WTC11 (cell line): Measurements from ENCODE around the gene RILPL1. TPM values are rescaled to one million over a fixed set of nuclear protein-coding genes. Genes with fewer than 3 reads are reported as not detected.
A peak's percentile ranks its signal among the peaks of the same experiment; 100 is the strongest.

Experiments
- ATAC-seq: fragments of 200-7000 bp; cut with Tn5 transposase; 2 replicates; pipeline ENCODE4 v1.10.0; 2021; ENCODE audit warnings: mild to moderate bottlenecking, moderate library complexity
- CTCF ChIA-PET: fragments of 300-600 bp; sonication (Branson Sonifier 250); formaldehyde crosslinking; loops from one replicate; lab custom pipeline; 2021; ENCODE audit warnings: antibody characterized with exemption; lab: Charles Lee
- POLR2A ChIA-PET: fragments of 350-600 bp; sonication (Branson Sonifier 250); formaldehyde crosslinking; loops from one replicate; lab custom pipeline; 2021; ENCODE audit warnings: antibody characterized with exemption; lab: Charles Lee
- DNase-seq: peaks from one replicate; pipeline ENCODE4 v3.0.0; 2021; ENCODE audit warnings: low spot score
- H3K27ac Mint-ChIP-seq: 2 replicates; pipeline ENCODE4 v1.8.0; 2021; ENCODE audit warnings: mixed read lengths
- H3K27me3 Mint-ChIP-seq: 2 replicates; pipeline ENCODE4 v1.8.0; 2021; ENCODE audit warnings: low read depth, mild to moderate bottlenecking, moderate library complexity, mixed read lengths
- H3K36me3 Mint-ChIP-seq: 2 replicates; pipeline ENCODE4 v1.8.0; 2021; ENCODE audit warnings: mixed read lengths
- H3K4me1 Mint-ChIP-seq: 2 replicates; pipeline ENCODE4 v1.8.0; 2022; ENCODE audit warnings: mixed read lengths
- H3K4me3 Mint-ChIP-seq: 2 replicates; pipeline ENCODE4 v1.8.0; 2021; ENCODE audit warnings: mild to moderate bottlenecking, moderate library complexity, mixed read lengths
- H3K9me3 Mint-ChIP-seq: 2 replicates; pipeline ENCODE4 v1.8.0; 2021; ENCODE audit warnings: mixed read lengths
- CREB1 ChIP-seq: sonication (generic); formaldehyde crosslinking; IDR thresholded peaks from 2 replicates; pipeline ENCODE4 v1.8.0; 2023; ENCODE audit warnings: mild to moderate bottlenecking, missing genetic modification reagents
- ESRRA ChIP-seq: sonication (generic); formaldehyde crosslinking; IDR thresholded peaks from 2 replicates; pipeline ENCODE4 v1.8.1; 2022; ENCODE audit warnings: mild to moderate bottlenecking, missing genetic modification reagents, borderline replicate concordance
- GABPB1 ChIP-seq: sonication (generic); formaldehyde crosslinking; IDR thresholded peaks from 2 replicates; pipeline ENCODE4 v1.8.1; 2023; ENCODE audit warnings: mild to moderate bottlenecking, missing genetic modification reagents
- IRF2 ChIP-seq: sonication (generic); formaldehyde crosslinking; IDR thresholded peaks from 2 replicates; pipeline ENCODE4 v1.8.0; 2022; ENCODE audit warnings: low read depth, missing genetic modification reagents, borderline replicate concordance
- KAT7 ChIP-seq: sonication (generic); formaldehyde crosslinking; IDR thresholded peaks from 2 replicates; pipeline ENCODE4 v1.8.1; 2023; ENCODE audit warnings: missing genetic modification reagents, mild to moderate bottlenecking, borderline replicate concordance
- MXD4 ChIP-seq: fragments of 250-450 bp; sonication (Bioruptor Pico); IDR thresholded peaks from 2 replicates; pipeline ENCODE4 v1.8.0; 2021; ENCODE audit warnings: mild to moderate bottlenecking, moderate library complexity, borderline replicate concordance
- NFE2L1 ChIP-seq: sonication (generic); formaldehyde crosslinking; IDR thresholded peaks from 2 replicates; pipeline ENCODE4 v1.8.1; 2023; ENCODE audit warnings: missing genetic modification reagents
- NR1H2 ChIP-seq: sonication (generic); formaldehyde crosslinking; IDR thresholded peaks from 2 replicates; pipeline ENCODE4 v1.9.0; 2021; ENCODE audit warnings: mild to moderate bottlenecking, moderate library complexity, missing genetic modification reagents
- NR2C2 ChIP-seq: sonication (generic); formaldehyde crosslinking; IDR thresholded peaks from 2 replicates; pipeline ENCODE4 v1.8.0; 2022; ENCODE audit warnings: mild to moderate bottlenecking, missing genetic modification reagents
- OVOL2 ChIP-seq: fragments of 250-450 bp; sonication (Bioruptor Pico); IDR thresholded peaks from 2 replicates; pipeline ENCODE4 v1.9.0; 2021; ENCODE audit warnings: mild to moderate bottlenecking, borderline replicate concordance
- PRRX2 ChIP-seq: fragments of 250-450 bp; sonication (Bioruptor Pico); IDR thresholded peaks from 2 replicates; pipeline ENCODE4 v1.8.0; 2021; ENCODE audit warnings: mild to moderate bottlenecking
- RORB ChIP-seq: fragments of 250-450 bp; sonication (Bioruptor Pico); IDR thresholded peaks from 2 replicates; pipeline ENCODE4 v1.9.0; 2021; ENCODE audit warnings: mild to moderate bottlenecking
- SP1 ChIP-seq: sonication (generic); formaldehyde crosslinking; conservative IDR thresholded peaks from 2 replicates; pipeline ENCODE4 v1.8.1; 2022; ENCODE audit warnings: missing genetic modification reagents
- ZBTB21 ChIP-seq: sonication (generic); formaldehyde crosslinking; IDR thresholded peaks from 2 replicates; pipeline ENCODE4 v1.8.1; 2023; ENCODE audit warnings: mild to moderate bottlenecking, missing genetic modification reagents, borderline replicate concordance
- ZNF121 ChIP-seq: sonication (generic); formaldehyde crosslinking; IDR thresholded peaks from 2 replicates; pipeline ENCODE4 v1.8.0; 2023; ENCODE audit warnings: missing genetic modification reagents
- ZNF138 ChIP-seq: sonication (generic); formaldehyde crosslinking; conservative IDR thresholded peaks from 2 replicates; pipeline ENCODE4 v1.8.1; 2022; ENCODE audit warnings: mild to moderate bottlenecking, moderate library complexity, missing genetic modification reagents
- total RNA-seq: library from RNA; stranded (reverse); gene quantifications from 3 replicates; pipeline ENCODE4 v1.2.3, GENCODE V29; 2021
- TF ChIP-seq, protein P1 (sequence below): sonication (generic); formaldehyde crosslinking; IDR thresholded peaks from 2 replicates; pipeline ENCODE4 v1.8.1; 2023; ENCODE audit warnings: mild to moderate bottlenecking, missing genetic modification reagents
- TF ChIP-seq, protein P2 (sequence below): fragments of 200-600 bp; IDR thresholded peaks from 2 replicates; pipeline ENCODE4 v1.8.0; 2022; ENCODE audit warnings: antibody characterized with exemption
- TF ChIP-seq, protein P3 (sequence below): sonication (generic); formaldehyde crosslinking; IDR thresholded peaks from 2 replicates; pipeline ENCODE4 v1.8.1; 2023; ENCODE audit warnings: mild to moderate bottlenecking, missing genetic modification reagents, borderline replicate concordance
- TF ChIP-seq, protein P4 (sequence below): fragments of 250-450 bp; sonication (Bioruptor Pico); conservative IDR thresholded peaks from 2 replicates; pipeline ENCODE4 v1.9.0; 2021; ENCODE audit warnings: mild to moderate bottlenecking
- TF ChIP-seq, protein P5 (sequence below): sonication (generic); formaldehyde crosslinking; IDR thresholded peaks from 2 replicates; pipeline ENCODE4 v1.8.1; 2022; ENCODE audit warnings: mild to moderate bottlenecking, moderate library complexity, missing genetic modification reagents

The RILPL1 gene
- total RNA-seq, 1 experiment from 2014 or later: 8.2 TPM

DNA sequence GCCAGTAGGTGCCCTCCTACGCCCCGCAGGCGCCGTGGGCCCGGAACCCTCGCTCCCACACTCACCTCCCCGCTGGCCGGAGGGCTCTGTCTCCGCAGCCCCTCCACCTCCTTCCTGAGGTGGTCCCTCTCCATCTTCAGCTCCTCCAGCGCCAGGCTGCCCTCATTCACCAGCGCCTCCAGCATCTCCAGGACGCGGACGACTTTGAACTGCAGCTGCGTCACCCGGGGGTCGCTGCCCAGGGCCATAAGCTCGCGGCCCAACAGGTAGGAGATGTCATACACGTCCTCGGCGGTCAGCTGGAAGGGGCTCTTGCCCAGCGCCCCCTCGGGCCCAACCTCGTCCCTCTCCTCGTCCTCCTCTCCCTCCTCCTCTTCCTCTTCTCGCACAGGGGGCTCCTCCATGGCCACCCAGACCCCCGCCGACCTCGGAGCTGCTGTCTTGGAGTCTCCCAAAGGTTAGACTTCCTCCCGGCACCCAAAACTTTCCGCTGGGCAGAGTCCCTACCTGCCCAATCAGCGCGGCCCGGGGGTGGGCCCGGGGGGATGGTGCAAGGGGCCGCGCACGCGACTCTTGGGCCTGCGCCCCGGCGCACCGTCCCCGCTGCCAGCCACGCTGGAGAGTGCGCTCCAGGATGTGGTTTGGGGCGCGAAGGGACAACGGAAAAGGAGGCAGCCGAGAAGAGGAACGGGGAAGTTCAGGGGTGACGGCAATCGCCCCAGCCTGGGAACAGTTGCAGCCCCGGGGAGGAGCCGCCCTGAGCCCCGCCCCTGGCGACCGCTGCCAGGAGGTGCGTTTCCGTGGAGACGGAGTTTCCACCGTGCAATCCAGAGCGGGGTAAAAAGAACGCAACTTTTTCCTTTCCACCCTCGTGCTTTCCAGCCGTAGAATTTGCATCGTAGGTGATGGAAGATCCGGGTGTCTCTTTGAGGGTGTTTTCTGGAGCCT, 97.2 kb downstream of the RILPL1 start, which contains the start of gene RILPL2 (continued):
- TF ChIP-seq, protein P1, sequence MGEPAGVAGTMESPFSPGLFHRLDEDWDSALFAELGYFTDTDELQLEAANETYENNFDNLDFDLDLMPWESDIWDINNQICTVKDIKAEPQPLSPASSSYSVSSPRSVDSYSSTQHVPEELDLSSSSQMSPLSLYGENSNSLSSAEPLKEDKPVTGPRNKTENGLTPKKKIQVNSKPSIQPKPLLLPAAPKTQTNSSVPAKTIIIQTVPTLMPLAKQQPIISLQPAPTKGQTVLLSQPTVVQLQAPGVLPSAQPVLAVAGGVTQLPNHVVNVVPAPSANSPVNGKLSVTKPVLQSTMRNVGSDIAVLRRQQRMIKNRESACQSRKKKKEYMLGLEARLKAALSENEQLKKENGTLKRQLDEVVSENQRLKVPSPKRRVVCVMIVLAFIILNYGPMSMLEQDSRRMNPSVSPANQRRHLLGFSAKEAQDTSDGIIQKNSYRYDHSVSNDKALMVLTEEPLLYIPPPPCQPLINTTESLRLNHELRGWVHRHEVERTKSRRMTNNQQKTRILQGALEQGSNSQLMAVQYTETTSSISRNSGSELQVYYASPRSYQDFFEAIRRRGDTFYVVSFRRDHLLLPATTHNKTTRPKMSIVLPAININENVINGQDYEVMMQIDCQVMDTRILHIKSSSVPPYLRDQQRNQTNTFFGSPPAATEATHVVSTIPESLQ: no peak
- 0 out of 2 replicates have a peak, but pooled peaks have one; percentile 3 for TF ChIP-seq GABPB1 (CRISPR knock-in tag)
- no peak for TF ChIP-seq CREB1 (CRISPR knock-in tag)
- TF ChIP-seq, all 79 proteins: peak for 9

DNA sequence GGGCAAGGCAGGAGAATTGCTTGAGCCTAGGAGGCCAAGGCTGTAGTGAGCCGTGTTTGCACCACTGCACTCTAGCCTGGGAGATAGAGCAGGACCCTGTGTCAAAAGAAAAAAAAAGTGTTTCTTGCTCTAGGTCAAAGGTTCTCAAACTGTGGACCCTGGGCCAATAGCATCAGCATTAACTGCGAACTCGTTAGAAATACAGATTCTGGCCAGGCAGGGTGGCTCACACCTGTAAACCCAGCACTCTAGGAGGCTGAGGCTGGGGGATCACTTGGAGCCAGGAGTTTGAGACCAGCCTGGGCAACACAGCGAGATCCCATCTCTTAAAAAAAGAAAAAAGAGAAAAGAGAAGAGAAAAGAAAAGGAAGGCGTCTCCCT, 97.9 kb downstream of the RILPL1 start:
- TF ChIP-seq KAT7 (CRISPR knock-in tag) (no peak), RORB (no peak), ZBTB21 (CRISPR knock-in tag) (no peak), ZNF121 (CRISPR knock-in tag) (peak; percentile 57; the same call in 1 of the 2 replicates), PRRX2 (CRISPR knock-in tag) (no peak), ZNF138 (CRISPR knock-in tag) (no peak)
- no peaks in the 10 kb centered on the region for H3K4me1 Mint-ChIP-seq
- H3K4me3 Mint-ChIP-seq: peak overlapping the region; percentile 94
- no peak for DNase-seq
- ATAC-seq: no peak
- no peak overlapping the region for H3K27ac Mint-ChIP-seq
- POLR2A ChIA-PET: interaction anchor here (0.5 kb wide), 1 partner anchor 12 kb away, joined by 3 read pairs; no protein-coding TSS in a partner anchor
- H3K9me3 Mint-ChIP-seq: no peaks in the 10 kb centered on the region
- CTCF ChIA-PET: interaction anchor here (0.6 to 1.3 kb wide), 3 partner anchors 11 to 1151 kb away, joined by 3 read pairs; partner anchors contain the start of gene KMT5A
- H3K27me3 Mint-ChIP-seq: peaks cover 39% of the 10 kb centered on the region
- H3K36me3 Mint-ChIP-seq: no peaks in the 10 kb centered on the region

DNA sequence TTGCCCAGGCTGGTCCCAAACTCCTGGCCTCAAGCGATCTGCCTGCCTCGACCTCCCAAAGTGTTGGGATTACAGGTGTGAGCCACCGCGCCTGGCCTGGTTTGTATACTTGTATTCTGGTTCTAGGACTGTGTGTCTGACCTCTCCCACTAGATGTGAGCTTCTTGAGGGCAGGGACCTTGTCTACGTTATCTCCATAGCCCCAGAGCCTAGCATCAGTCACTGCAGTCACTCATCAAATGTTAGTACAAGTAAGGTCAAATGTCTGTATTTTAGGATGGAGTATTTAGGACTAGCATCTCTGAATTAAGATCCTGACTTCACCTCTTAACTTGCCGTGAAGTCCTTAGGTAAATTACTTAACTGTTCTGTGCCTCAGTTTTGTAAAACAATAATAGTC, 99.9 kb downstream of the RILPL1 start:
- Mint-ChIP-seq H3K4me3 (no peak overlapping the region), H3K27me3 (peaks cover 39% of the 10 kb centered on the region), H3K27ac (no peak overlapping the region), H3K36me3 (no peaks in the 10 kb centered on the region), H3K4me1 (no peaks in the 10 kb centered on the region), H3K9me3 (no peaks in the 10 kb centered on the region)
- POLR2A ChIA-PET: interaction anchor here (0.6 kb wide), 1 partner anchor 1893 kb away, joined by 7 read pairs; no protein-coding TSS in a partner anchor
- ATAC-seq (no peak), DNase-seq (no peak)
- CTCF ChIA-PET: no interaction called here
- TF ChIP-seq, protein P2, sequence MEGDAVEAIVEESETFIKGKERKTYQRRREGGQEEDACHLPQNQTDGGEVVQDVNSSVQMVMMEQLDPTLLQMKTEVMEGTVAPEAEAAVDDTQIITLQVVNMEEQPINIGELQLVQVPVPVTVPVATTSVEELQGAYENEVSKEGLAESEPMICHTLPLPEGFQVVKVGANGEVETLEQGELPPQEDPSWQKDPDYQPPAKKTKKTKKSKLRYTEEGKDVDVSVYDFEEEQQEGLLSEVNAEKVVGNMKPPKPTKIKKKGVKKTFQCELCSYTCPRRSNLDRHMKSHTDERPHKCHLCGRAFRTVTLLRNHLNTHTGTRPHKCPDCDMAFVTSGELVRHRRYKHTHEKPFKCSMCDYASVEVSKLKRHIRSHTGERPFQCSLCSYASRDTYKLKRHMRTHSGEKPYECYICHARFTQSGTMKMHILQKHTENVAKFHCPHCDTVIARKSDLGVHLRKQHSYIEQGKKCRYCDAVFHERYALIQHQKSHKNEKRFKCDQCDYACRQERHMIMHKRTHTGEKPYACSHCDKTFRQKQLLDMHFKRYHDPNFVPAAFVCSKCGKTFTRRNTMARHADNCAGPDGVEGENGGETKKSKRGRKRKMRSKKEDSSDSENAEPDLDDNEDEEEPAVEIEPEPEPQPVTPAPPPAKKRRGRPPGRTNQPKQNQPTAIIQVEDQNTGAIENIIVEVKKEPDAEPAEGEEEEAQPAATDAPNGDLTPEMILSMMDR: no peak
- TF ChIP-seq, protein P3, sequence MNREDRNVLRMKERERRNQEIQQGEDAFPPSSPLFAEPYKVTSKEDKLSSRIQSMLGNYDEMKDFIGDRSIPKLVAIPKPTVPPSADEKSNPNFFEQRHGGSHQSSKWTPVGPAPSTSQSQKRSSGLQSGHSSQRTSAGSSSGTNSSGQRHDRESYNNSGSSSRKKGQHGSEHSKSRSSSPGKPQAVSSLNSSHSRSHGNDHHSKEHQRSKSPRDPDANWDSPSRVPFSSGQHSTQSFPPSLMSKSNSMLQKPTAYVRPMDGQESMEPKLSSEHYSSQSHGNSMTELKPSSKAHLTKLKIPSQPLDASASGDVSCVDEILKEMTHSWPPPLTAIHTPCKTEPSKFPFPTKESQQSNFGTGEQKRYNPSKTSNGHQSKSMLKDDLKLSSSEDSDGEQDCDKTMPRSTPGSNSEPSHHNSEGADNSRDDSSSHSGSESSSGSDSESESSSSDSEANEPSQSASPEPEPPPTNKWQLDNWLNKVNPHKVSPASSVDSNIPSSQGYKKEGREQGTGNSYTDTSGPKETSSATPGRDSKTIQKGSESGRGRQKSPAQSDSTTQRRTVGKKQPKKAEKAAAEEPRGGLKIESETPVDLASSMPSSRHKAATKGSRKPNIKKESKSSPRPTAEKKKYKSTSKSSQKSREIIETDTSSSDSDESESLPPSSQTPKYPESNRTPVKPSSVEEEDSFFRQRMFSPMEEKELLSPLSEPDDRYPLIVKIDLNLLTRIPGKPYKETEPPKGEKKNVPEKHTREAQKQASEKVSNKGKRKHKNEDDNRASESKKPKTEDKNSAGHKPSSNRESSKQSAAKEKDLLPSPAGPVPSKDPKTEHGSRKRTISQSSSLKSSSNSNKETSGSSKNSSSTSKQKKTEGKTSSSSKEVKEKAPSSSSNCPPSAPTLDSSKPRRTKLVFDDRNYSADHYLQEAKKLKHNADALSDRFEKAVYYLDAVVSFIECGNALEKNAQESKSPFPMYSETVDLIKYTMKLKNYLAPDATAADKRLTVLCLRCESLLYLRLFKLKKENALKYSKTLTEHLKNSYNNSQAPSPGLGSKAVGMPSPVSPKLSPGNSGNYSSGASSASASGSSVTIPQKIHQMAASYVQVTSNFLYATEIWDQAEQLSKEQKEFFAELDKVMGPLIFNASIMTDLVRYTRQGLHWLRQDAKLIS (CRISPR knock-in tag): no peak
- TF ChIP-seq OVOL2 (no peak), NFE2L1 (no peak), NR1H2 (no peak), ESRRA (CRISPR knock-in tag) (no peak), IRF2 (CRISPR knock-in tag) (no peak), MXD4 (CRISPR knock-in tag) (no peak), NR2C2 (CRISPR knock-in tag) (no peak), SP1 (no peak)
- TF ChIP-seq, protein P4, sequence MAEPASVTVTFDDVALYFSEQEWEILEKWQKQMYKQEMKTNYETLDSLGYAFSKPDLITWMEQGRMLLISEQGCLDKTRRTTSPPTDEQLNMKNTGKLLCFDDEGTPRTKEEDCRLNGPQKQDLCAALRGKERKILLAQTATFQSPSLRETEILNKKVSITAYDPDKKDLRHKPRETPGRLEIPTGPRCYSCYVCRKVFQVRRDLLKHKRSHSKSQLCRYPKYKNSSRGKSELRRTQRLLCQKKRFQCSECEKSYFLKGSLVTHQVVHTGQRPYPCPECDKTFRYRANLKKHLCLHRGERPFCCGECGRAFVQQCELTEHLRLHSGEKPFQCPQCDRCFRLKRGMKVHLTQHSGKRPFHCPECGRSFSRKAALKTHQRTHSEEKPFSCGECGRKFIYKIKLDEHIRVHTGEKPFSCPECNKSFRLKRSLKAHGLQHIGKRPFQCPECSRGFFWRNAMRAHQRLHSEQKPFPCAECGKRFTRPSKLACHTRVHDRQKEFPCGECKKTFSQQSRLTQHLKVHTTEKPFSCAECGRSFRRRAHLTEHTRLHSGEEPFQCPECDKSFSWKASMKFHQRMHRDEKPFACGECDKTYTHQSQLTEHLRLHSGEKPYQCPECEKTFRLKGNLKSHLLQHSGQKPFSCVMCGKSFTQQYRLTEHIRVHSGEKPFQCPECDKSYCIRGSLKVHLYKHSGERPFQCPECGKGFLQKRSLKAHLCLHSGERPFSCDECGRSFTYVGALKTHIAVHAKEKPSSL (CRISPR knock-in tag): no peak
- TF ChIP-seq, protein P5, sequence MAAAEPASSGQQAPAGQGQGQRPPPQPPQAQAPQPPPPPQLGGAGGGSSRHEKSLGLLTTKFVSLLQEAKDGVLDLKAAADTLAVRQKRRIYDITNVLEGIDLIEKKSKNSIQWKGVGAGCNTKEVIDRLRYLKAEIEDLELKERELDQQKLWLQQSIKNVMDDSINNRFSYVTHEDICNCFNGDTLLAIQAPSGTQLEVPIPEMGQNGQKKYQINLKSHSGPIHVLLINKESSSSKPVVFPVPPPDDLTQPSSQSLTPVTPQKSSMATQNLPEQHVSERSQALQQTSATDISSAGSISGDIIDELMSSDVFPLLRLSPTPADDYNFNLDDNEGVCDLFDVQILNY: no peak
